ENCODE data around the gene RNF128.
A peak's percentile ranks its signal among the peaks of the same experiment; 100 is the strongest.

The RNF128 gene

DNA sequence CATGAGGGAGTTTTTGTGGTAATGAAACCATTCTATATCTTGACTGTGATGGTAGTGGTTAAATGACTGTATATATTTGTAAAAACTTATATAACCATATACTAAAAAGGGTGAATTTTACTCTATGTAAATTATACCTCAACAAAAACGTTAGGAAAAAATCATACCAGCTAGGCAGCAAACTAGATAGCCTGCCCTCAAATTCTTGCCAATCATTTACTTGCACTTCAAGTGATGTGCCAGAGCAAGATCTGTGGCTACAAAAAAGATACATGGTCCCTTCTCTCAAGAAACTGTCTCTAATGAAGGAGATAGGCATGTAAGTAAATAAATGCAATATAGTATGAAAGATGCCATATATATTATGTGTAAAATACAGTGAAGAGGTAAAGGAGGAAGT, 10.0 kb upstream of the RNF128 start:
- POLR2A ChIA-PET, result no interaction called here
- H3K4me1 ChIP-seq (ENCODE audit: control insufficient read depth, insufficient read depth, low read length), result no peaks in the 10 kb centered on the region
- H3K9me3 ChIP-seq (ENCODE audit: control insufficient read depth, insufficient read depth, low read depth, low read length), result no peaks in the 10 kb centered on the region

DNA sequence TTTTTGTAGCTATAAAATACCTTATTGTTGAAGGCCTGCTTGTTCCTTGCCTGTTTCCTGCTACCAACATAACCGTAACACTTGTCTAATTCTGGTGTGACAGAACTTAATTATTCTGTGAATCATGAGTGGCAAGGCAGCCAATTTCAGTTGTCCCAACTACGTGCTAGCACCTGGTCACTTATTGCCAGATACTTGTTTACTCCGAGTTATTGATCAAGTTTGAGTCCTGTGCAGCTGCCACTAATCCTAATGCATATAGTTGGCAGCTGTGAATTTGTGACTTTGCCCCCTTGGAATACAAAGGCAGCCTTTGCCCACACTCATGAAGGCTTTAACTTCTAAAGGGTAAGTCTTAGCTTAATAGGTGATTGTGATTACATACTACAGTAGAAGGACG, 7.8 kb upstream of the RNF128 start:
- CTCF ChIA-PET, result no interaction called here

More for the DNA sequence above, 10.0 kb upstream of the RNF128 start:
- TF ChIP-seq, protein P1, sequence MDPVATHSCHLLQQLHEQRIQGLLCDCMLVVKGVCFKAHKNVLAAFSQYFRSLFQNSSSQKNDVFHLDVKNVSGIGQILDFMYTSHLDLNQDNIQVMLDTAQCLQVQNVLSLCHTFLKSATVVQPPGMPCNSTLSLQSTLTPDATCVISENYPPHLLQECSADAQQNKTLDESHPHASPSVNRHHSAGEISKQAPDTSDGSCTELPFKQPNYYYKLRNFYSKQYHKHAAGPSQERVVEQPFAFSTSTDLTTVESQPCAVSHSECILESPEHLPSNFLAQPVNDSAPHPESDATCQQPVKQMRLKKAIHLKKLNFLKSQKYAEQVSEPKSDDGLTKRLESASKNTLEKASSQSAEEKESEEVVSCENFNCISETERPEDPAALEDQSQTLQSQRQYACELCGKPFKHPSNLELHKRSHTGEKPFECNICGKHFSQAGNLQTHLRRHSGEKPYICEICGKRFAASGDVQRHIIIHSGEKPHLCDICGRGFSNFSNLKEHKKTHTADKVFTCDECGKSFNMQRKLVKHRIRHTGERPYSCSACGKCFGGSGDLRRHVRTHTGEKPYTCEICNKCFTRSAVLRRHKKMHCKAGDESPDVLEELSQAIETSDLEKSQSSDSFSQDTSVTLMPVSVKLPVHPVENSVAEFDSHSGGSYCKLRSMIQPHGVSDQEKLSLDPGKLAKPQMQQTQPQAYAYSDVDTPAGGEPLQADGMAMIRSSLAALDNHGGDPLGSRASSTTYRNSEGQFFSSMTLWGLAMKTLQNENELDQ (tag by site-specific recombination; IDR thresholded peaks at IDR 0.05; ENCODE audit: low read depth), result no peak
- TF ChIP-seq, protein P2, sequence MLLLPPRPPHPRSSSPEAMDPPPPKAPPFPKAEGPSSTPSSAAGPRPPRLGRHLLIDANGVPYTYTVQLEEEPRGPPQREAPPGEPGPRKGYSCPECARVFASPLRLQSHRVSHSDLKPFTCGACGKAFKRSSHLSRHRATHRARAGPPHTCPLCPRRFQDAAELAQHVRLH (tag by site-specific recombination; IDR thresholded peaks at IDR 0.05), result no peak
- no peaks in the 10 kb centered on the region for H3K36me3 ChIP-seq (ENCODE audit: control insufficient read depth in 2 of 2, insufficient read depth in 1 of 2, low read length in 2 of 2)
- H3K27ac ChIP-seq (ENCODE audit: extremely low read depth, low read depth, low read length), result no peak overlapping the region
- CTCF ChIA-PET, result no interaction called here
- H3K4me3 ChIP-seq (ENCODE audit: low read depth, low read length), result no peak overlapping the region

DNA sequence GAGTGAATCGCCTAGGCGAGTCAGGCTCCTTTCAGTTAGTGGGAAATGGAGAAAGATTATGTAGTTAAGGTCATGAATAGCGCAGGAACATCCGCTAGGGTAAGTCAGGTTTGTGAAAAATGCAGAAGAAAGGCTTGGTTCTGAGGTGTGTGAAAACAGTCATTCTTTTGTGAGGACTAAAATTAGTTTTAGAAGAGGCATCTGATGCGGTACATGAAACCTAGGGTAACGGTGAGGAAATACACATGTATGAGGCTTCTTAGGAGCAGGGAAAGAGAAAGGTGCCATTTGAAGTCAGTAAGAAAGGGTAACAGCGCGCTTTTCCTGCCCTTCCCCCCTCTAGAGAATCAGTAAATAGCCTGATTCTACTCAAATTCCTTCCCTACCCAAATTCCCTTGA, 570 bp upstream of the RNF128 start:
- POLR2A ChIA-PET, result interaction anchor here (0.9 to 2.0 kb wide), 8 partner anchors 8 to 114 kb away, joined by 3 to 9 read pairs (median 4); partner anchors contain the start of genes RADX and TBC1D8B

More for the DNA sequence above, 7.8 kb upstream of the RNF128 start:
- POLR2A ChIA-PET, result interaction anchor here (2.2 kb wide), 1 partner anchor 8 kb away, joined by 8 read pairs; the partner anchor contains the start of gene RNF128
- Histone ChIP-seq H3K36me3 (ENCODE audit: control insufficient read depth in 2 of 2, insufficient read depth in 1 of 2, low read length in 2 of 2) (no peaks in the 10 kb centered on the region), H3K9me3 (ENCODE audit: control insufficient read depth, insufficient read depth, low read depth, low read length) (no peaks in the 10 kb centered on the region), H3K4me3 (ENCODE audit: low read depth, low read length) (no peak overlapping the region), H3K4me1 (ENCODE audit: control insufficient read depth, insufficient read depth, low read length) (no peaks in the 10 kb centered on the region), H3K27ac (ENCODE audit: extremely low read depth, low read depth, low read length) (no peak overlapping the region)
- TF ChIP-seq OSR2 (tag by site-specific recombination; IDR thresholded peaks at IDR 0.05) (no peak), ZNF416 (tag by site-specific recombination; IDR thresholded peaks at IDR 0.05) (no peak), ZNF423 (tag by site-specific recombination; IDR thresholded peaks at IDR 0.05) (no peak)

DNA sequence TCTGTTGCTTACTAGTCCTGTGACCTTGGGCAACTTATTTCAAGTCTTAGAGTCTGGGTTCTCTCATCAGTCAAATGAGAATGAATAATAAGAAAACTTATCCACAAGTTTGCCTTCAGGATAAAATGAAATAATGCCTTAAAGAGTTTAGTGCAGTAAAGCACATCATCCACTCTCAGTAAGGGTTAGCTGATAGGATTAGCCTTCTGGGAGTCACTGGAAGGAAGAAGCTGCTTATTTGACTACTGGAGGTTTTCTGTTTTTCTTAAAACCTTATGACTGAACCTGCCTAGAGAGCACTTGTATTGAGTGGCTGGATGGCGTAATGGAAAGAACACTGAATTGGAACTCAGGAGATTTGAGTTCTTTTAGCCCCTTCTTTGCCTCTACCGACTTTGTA, 1.8 kb downstream of the RNF128 start:
- POLR2A ChIA-PET, result no interaction called here
- CTCF ChIA-PET, result no interaction called here

More for the DNA sequence above, 570 bp upstream of the RNF128 start:
- Histone ChIP-seq H3K4me3 (ENCODE audit: low read depth, low read length) (peak overlapping the region; percentile 46), H3K27ac (ENCODE audit: extremely low read depth, low read depth, low read length) (no peak overlapping the region), H3K36me3 (ENCODE audit: control insufficient read depth in 2 of 2, insufficient read depth in 1 of 2, low read length in 2 of 2) (no peaks in the 10 kb centered on the region), H3K4me1 (ENCODE audit: control insufficient read depth, insufficient read depth, low read length) (peaks cover 3% of the 10 kb centered on the region; the same call in 1 of the 2 replicates), H3K9me3 (ENCODE audit: control insufficient read depth, insufficient read depth, low read depth, low read length) (no peaks in the 10 kb centered on the region)
- TF ChIP-seq ZNF530 (tag by site-specific recombination; IDR thresholded peaks at IDR 0.05; ENCODE audit: low read depth) (no peak), ZNF112 (tag by site-specific recombination; IDR thresholded peaks at IDR 0.05) (no peak), PRDM1 (tag by site-specific recombination; IDR thresholded peaks at IDR 0.05) (peak; percentile 29; the same call in 1 of the 2 replicates)
- CTCF ChIA-PET, result no interaction called here

More for the DNA sequence above, 1.8 kb downstream of the RNF128 start:
- Histone ChIP-seq H3K36me3 (ENCODE audit: control insufficient read depth in 2 of 2, insufficient read depth in 1 of 2, low read length in 2 of 2) (no peaks in the 10 kb centered on the region), H3K9me3 (ENCODE audit: control insufficient read depth, insufficient read depth, low read depth, low read length) (no peaks in the 10 kb centered on the region), H3K4me3 (ENCODE audit: low read depth, low read length) (no peak overlapping the region; the same call in 1 of the 2 replicates), H3K4me1 (ENCODE audit: control insufficient read depth, insufficient read depth, low read length) (peaks cover 6% of the 10 kb centered on the region; the same call in 1 of the 2 replicates), H3K27ac (ENCODE audit: extremely low read depth, low read depth, low read length) (no peak overlapping the region)
- TF ChIP-seq, protein P3, sequence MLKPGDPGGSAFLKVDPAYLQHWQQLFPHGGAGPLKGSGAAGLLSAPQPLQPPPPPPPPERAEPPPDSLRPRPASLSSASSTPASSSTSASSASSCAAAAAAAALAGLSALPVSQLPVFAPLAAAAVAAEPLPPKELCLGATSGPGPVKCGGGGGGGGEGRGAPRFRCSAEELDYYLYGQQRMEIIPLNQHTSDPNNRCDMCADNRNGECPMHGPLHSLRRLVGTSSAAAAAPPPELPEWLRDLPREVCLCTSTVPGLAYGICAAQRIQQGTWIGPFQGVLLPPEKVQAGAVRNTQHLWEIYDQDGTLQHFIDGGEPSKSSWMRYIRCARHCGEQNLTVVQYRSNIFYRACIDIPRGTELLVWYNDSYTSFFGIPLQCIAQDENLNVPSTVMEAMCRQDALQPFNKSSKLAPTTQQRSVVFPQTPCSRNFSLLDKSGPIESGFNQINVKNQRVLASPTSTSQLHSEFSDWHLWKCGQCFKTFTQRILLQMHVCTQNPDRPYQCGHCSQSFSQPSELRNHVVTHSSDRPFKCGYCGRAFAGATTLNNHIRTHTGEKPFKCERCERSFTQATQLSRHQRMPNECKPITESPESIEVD (tag by site-specific recombination; IDR thresholded peaks at IDR 0.05), result peak; percentile 79
- TF ChIP-seq ZNF366 (tag by site-specific recombination; conservative IDR thresholded peaks at IDR 0.05), result no peak
- peak; percentile 47; the same call in 1 of the 2 replicates for TF ChIP-seq OSR2 (tag by site-specific recombination; IDR thresholded peaks at IDR 0.05)

Data from HEK293 (cell line).